NCI-H146 (cell line): ENCODE data around the gene LNX1.
"Not testable (repeated sequence)": the region's sequence is repeated elsewhere in the genome, so short reads cannot be mapped to it uniquely, and the experiment has no call there.

Experiments used
- DNase-seq: peaks from one replicate; lab custom pipeline; 2025; lab: John Stamatoyannopoulos, UW

Gene LNX1

GRCh38 chr4:53490965-53491622, 100.2 kb downstream of the LNX1 start:
- DNase-seq, result peak; percentile 49

GRCh38 chr4:53490161-53490956, 100.9 kb downstream of the LNX1 start:
- DNase-seq, result no peak

- no peak for DNase-seq
Measured at GRCh38 chr4:53489279-53489889, 101.9 kb downstream of the LNX1 start.

GRCh38 chr4:53487766-53488165, 103.5 kb downstream of the LNX1 start:
- DNase-seq, result no peak

- DNase-seq, result no peak
Measured at GRCh38 chr4:53485658-53486040, 105.6 kb downstream of the LNX1 start.

GRCh38 chr4:53484911-53485657, 106.2 kb downstream of the LNX1 start:
- DNase-seq, result no peak

- DNase-seq, result no peak
Measured at GRCh38 chr4:53483250-53483649, 108.0 kb downstream of the LNX1 start.

GRCh38 chr4:53481586-53481985, 109.7 kb downstream of the LNX1 start:
- no peak for DNase-seq

- no peak for DNase-seq
Measured at GRCh38 chr4:53480909-53481308, 110.4 kb downstream of the LNX1 start.

- DNase-seq, result no peak
Measured at GRCh38 chr4:53479736-53480525, 111.4 kb downstream of the LNX1 start.

- no peak for DNase-seq
Measured at GRCh38 chr4:53478671-53479456, 112.4 kb downstream of the LNX1 start.

GRCh38 chr4:53477636-53478035, 113.7 kb downstream of the LNX1 start:
- no peak for DNase-seq

GRCh38 chr4:53477038-53477565, 114.2 kb downstream of the LNX1 start:
- DNase-seq, result no peak

- no peak for DNase-seq
Measured at GRCh38 chr4:53476232-53477037, 114.9 kb downstream of the LNX1 start.

GRCh38 chr4:53466576-53466975, 124.7 kb downstream of the LNX1 start:
- not testable (repeated sequence) for DNase-seq

- DNase-seq, result no peak
Measured at GRCh38 chr4:53465891-53466290, 125.4 kb downstream of the LNX1 start.

- DNase-seq, result no peak
Measured at GRCh38 chr4:53465281-53465680, 126.0 kb downstream of the LNX1 start.

- DNase-seq, result no peak
Measured at GRCh38 chr4:53463340-53463739, 127.9 kb downstream of the LNX1 start.

- peak; percentile 63 for DNase-seq
Measured at GRCh38 chr4:53461244-53461643, 130.0 kb downstream of the LNX1 start.

GRCh38 chr4:53459548-53459947, 131.7 kb downstream of the LNX1 start:
- DNase-seq, result peak; percentile 7
